ENCODE measurements around the gene NPHS1.

DNA sequence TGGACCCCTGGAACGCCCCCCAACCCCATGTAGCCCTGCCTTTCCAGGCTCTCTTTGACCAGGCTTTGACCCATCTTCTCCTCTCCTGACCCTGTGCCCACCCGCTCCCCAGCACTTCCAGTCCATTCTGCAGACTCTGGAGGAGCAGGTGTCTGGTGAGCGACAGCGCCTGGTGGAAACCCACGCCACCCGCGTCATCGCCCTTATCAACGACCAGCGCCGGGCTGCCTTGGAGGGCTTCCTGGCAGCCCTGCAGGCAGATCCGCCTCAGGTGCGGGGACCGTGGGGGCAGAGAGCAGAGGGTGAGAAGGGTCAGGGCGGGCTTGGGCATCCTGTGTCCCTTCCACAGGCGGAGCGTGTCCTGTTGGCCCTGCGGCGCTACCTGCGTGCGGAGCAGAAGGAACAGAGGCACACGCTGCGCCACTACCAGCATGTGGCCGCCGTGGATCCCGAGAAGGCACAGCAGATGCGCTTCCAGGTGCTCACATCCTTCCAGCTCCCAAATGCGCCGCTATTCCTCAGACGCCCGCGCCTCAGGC, 22.2 kb upstream of the NPHS1 start:
- TF ChIP-seq, protein P1, sequence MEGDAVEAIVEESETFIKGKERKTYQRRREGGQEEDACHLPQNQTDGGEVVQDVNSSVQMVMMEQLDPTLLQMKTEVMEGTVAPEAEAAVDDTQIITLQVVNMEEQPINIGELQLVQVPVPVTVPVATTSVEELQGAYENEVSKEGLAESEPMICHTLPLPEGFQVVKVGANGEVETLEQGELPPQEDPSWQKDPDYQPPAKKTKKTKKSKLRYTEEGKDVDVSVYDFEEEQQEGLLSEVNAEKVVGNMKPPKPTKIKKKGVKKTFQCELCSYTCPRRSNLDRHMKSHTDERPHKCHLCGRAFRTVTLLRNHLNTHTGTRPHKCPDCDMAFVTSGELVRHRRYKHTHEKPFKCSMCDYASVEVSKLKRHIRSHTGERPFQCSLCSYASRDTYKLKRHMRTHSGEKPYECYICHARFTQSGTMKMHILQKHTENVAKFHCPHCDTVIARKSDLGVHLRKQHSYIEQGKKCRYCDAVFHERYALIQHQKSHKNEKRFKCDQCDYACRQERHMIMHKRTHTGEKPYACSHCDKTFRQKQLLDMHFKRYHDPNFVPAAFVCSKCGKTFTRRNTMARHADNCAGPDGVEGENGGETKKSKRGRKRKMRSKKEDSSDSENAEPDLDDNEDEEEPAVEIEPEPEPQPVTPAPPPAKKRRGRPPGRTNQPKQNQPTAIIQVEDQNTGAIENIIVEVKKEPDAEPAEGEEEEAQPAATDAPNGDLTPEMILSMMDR (IDR thresholded peaks at IDR 0.05): no peak
- TF ChIP-seq POLR2A (IDR thresholded peaks at IDR 0.05) (no peak), EP300 (IDR thresholded peaks at IDR 0.05) (no peak)
